ENCODE measurements around the gene CADM2.
"Not testable (repeated sequence)": the region's sequence is repeated elsewhere in the genome, so short reads cannot be mapped to it uniquely, and the experiment has no call there.

The CADM2 gene

GRCh38 chr3:84958495-84959469, at the start of gene CADM2:
Gene CADM2 (plus strand): TSS chr3:84958989.
- DNase-seq, result peak; percentile 23

- DNase-seq, result not testable (repeated sequence)
Measured at GRCh38 chr3:84918592-84918991, 40.2 kb upstream of the CADM2 start.

GRCh38 chr3:84922682-84923081, 36.1 kb upstream of the CADM2 start:
- no peak for DNase-seq

- DNase-seq, result no peak
Measured at GRCh38 chr3:84925571-84925970, 33.2 kb upstream of the CADM2 start.

GRCh38 chr3:84943379-84943778, 15.4 kb upstream of the CADM2 start:
- no peak for DNase-seq

- DNase-seq, result no peak
Measured at GRCh38 chr3:84946240-84946639, 12.5 kb upstream of the CADM2 start.

- DNase-seq, result no peak
Measured at GRCh38 chr3:84959470-84960271, 882 bp downstream of the CADM2 start.

- DNase-seq, result no peak
Measured at GRCh38 chr3:84960581-84960980, 1.8 kb downstream of the CADM2 start.

- DNase-seq, result no peak
Measured at GRCh38 chr3:84961011-84961410, 2.2 kb downstream of the CADM2 start.

GRCh38 chr3:84961521-84962255, 2.9 kb downstream of the CADM2 start:
- DNase-seq, result no peak

- DNase-seq, result no peak
Measured at GRCh38 chr3:84962415-84962814, 3.6 kb downstream of the CADM2 start.

- no peak for DNase-seq
Measured at GRCh38 chr3:84963137-84963536, 4.3 kb downstream of the CADM2 start.

- no peak for DNase-seq
Measured at GRCh38 chr3:84965141-84965540, 6.4 kb downstream of the CADM2 start.

GRCh38 chr3:84967767-84968581, 9.2 kb downstream of the CADM2 start:
- DNase-seq, result no peak

- no peak for DNase-seq
Measured at GRCh38 chr3:84968701-84969235, 10.0 kb downstream of the CADM2 start.

GRCh38 chr3:84974347-84974746, 15.6 kb downstream of the CADM2 start:
- no peak for DNase-seq

GRCh38 chr3:84977021-84977420, 18.2 kb downstream of the CADM2 start:
- no peak for DNase-seq

- no peak for DNase-seq
Measured at GRCh38 chr3:84978843-84979242, 20.1 kb downstream of the CADM2 start.

GRCh38 chr3:84980011-84980410, 21.2 kb downstream of the CADM2 start:
- DNase-seq, result no peak

- DNase-seq, result no peak
Measured at GRCh38 chr3:84980456-84980855, 21.7 kb downstream of the CADM2 start.

- no peak for DNase-seq
Measured at GRCh38 chr3:84983490-84983889, 24.7 kb downstream of the CADM2 start.

GRCh38 chr3:84984429-84984828, 25.6 kb downstream of the CADM2 start:
- DNase-seq, result no peak

Data from activated effector memory CD4-positive, alpha-beta T cell treated with Interleukin-2 at 50 U/mL for 16 hours (primary cell).